HepG2 (cell line): ENCODE measurements around the gene DAGLB. TPM values are rescaled to one million over a fixed set of nuclear protein-coding genes. Genes with fewer than 3 reads are reported as not detected.

ENCODE experiments used
- ATAC-seq: fragments of 200-7000 bp; cut with Tn5 transposase; 3 replicates; pipeline ENCODE4 v1.9.1; 2020; ENCODE audit warnings: mild to moderate bottlenecking, moderate library complexity
- BruUV-seq: library from RNA; stranded (reverse); fragments of 400-500 nt; replicated peaks from 2 replicates; lab custom pipeline; 2021; lab: Mats Ljungman, UMichigan
- CTCF ChIA-PET: fragments of 300-600 bp; formaldehyde crosslinking; extraction: SDS; loops from one replicate; lab custom pipeline; 2021; ENCODE audit warnings: low total read pairs, inconsistent platforms, low intra/inter-chr PET ratio; lab: Yijun Ruan, JAX
- POLR2A ChIA-PET: fragments of 350-600 bp; sonication (Branson Sonifier 250); formaldehyde crosslinking; loops from one replicate; lab custom pipeline; 2020; ENCODE audit warnings: antibody characterized with exemption, inconsistent platforms; lab: Yijun Ruan, JAX
- DNase-seq: peaks from one replicate; pipeline ENCODE4 v3.0.0-alpha.2; 2015; ENCODE audit warnings: low spot score
- FAIRE-seq: peaks from 3 replicates; lab custom pipeline; 2011; peaks lifted over from hg19 to GRCh38; lab: Jason Lieb, UNC
- H2AFZ ChIP-seq: one replicate; pipeline ENCODE4 v1.6.1; 2011; ENCODE audit warnings: low read length, inconsistent platforms
- H3K27ac ChIP-seq: fragments of 300-600 bp; 3 replicates; pipeline ENCODE4 v1.8.0; 2011; ENCODE audit warnings: mixed run types, mild to moderate bottlenecking, mixed read lengths, low read length, inconsistent platforms; ENCODE audit not compliant: insufficient read depth; ENCODE audit errors: extremely low read length
- H3K27me3 ChIP-seq, 2 experiments: fragments of 200-600 bp in 1 of 2; 2 replicates in 1 of 2; 3 replicates in 1 of 2; pipeline versions ENCODE4 v1.6.0 to v1.8.0; 2011; ENCODE audit warnings: low read length in 2 of 2, mild to moderate bottlenecking in 2 of 2, moderate library complexity in 2 of 2, inconsistent platforms in 1 of 2; ENCODE audit not compliant: insufficient read depth in 2 of 2, control insufficient read depth in 1 of 2
- H3K36me3 ChIP-seq, 2 experiments: fragments of 200-600 bp in 1 of 2; replicated peaks in 1 of 2; 2 replicates in 1 of 2; 3 replicates in 1 of 2; pipeline versions ENCODE4 v1.5.1 to v1.8.0; 2011; ENCODE audit warnings: low read length in 2 of 2, inconsistent platforms in 1 of 2; ENCODE audit not compliant: insufficient read depth in 2 of 2, control insufficient read depth in 1 of 2
- H3K4me1 ChIP-seq: 2 replicates; pipeline ENCODE4 v1.5.1; 2012; ENCODE audit warnings: low read length, inconsistent platforms; ENCODE audit not compliant: insufficient read depth
- H3K4me2 ChIP-seq: 2 replicates; pipeline ENCODE4 v1.6.0; 2011; ENCODE audit warnings: low read depth, low read length, inconsistent platforms
- H3K4me3 ChIP-seq, 3 experiments: fragments of 200-600 bp in 1 of 3; sonication (generic), shearing (Covaris generic) in 1 of 3; replicated peaks in 1 of 3; 2 replicates each; pipeline ENCODE4 v1.5.1; 2011 to 2016; ENCODE audit warnings: low read length in 3 of 3, inconsistent platforms in 2 of 3, low read depth in 2 of 3, mild to moderate bottlenecking in 2 of 3, control low read depth in 1 of 3, mixed read lengths in 1 of 3; ENCODE audit not compliant: insufficient read depth in 1 of 3
- H3K79me2 ChIP-seq: one replicate; pipeline ENCODE4 v1.6.1; 2011; ENCODE audit warnings: low read length, inconsistent platforms; ENCODE audit not compliant: insufficient read depth
- H3K9ac ChIP-seq: 2 replicates; pipeline ENCODE4 v1.6.0; 2011; ENCODE audit warnings: mild to moderate bottlenecking, low read depth, low read length, inconsistent platforms; ENCODE audit not compliant: insufficient read depth
- H3K9me3 ChIP-seq: 2 replicates; pipeline ENCODE4 v1.5.1; 2012; ENCODE audit warnings: mild to moderate bottlenecking, low read length
- H4K20me1 ChIP-seq: 2 replicates; pipeline ENCODE4 v1.6.0; 2011; ENCODE audit warnings: inconsistent platforms, mild to moderate bottlenecking, low read length, moderate library complexity; ENCODE audit not compliant: insufficient read depth
- ARNT ChIP-seq: fragments of 450-650 bp; IDR thresholded peaks from 2 replicates; pipeline ENCODE4 v1.6.1; 2017
- ATF4 ChIP-seq, 2 experiments: fragments of 450-650 bp in 1 of 2; sonication (generic) in 1 of 2; formaldehyde crosslinking; IDR thresholded peaks; 2 replicates each; pipeline versions ENCODE4 v1.5.0 to v1.8.0; 2020 to 2022; ENCODE audit warnings: mild to moderate bottlenecking in 1 of 2, missing genetic modification reagents in 1 of 2
- ATM ChIP-seq: fragments of 450-650 bp; IDR thresholded peaks from 2 replicates; pipeline ENCODE4 v1.7.1; 2017; ENCODE audit warnings: mild to moderate bottlenecking, borderline replicate concordance
- ELK4 ChIP-seq: sonication (generic); formaldehyde crosslinking; IDR thresholded peaks from 2 replicates; pipeline ENCODE4 v1.9.0; 2021; ENCODE audit warnings: missing genetic modification reagents, borderline replicate concordance
- HNRNPK ChIP-seq: fragments of 200-400 bp; formaldehyde crosslinking; IDR thresholded peaks from 2 replicates; pipeline ENCODE4 v1.6.1; 2018; ENCODE audit warnings: low read length, low read depth, moderate library complexity, mild to moderate bottlenecking; ENCODE audit not compliant: poor library complexity, severe bottlenecking
- MAFF ChIP-seq: IDR thresholded peaks from 2 replicates; pipeline ENCODE4 v1.6.1; 2011; ENCODE audit warnings: low read depth, low read length, improper control_type of control experiment
- MAFK ChIP-seq, 2 experiments: IDR thresholded peaks in 1 of 2; conservative IDR thresholded peaks in 1 of 2; 2 replicates each; pipeline ENCODE4 v1.6.1; 2011; ENCODE audit warnings: improper control_type of control experiment in 2 of 2, low read length in 2 of 2
- MEF2D ChIP-seq: sonication (generic); formaldehyde crosslinking; IDR thresholded peaks from 2 replicates; pipeline ENCODE4 v1.5.1; 2020; ENCODE audit warnings: mild to moderate bottlenecking, missing genetic modification reagents
- MZF1 ChIP-seq: sonication (generic); formaldehyde crosslinking; IDR thresholded peaks from 2 replicates; pipeline ENCODE4 v1.8.1; 2023; ENCODE audit warnings: mild to moderate bottlenecking, missing genetic modification reagents, borderline replicate concordance
- PTBP1 ChIP-seq: fragments of 200-400 bp; formaldehyde crosslinking; IDR thresholded peaks from 2 replicates; pipeline ENCODE4 v1.6.1; 2018; ENCODE audit warnings: low read length, low read depth; ENCODE audit not compliant: poor library complexity, severe bottlenecking
- ZNF18 ChIP-seq: sonication (generic); formaldehyde crosslinking; IDR thresholded peaks from 2 replicates; pipeline ENCODE4 v1.8.0; 2022; ENCODE audit warnings: mild to moderate bottlenecking, missing genetic modification reagents; ENCODE audit not compliant: insufficient replicate concordance
- ZNF33A ChIP-seq: sonication (generic); formaldehyde crosslinking; IDR thresholded peaks from 2 replicates; pipeline ENCODE4 v1.5.1; 2020; ENCODE audit warnings: missing genetic modification reagents, mild to moderate bottlenecking, moderate library complexity, borderline replicate concordance
- ZNF501 ChIP-seq: sonication (generic); formaldehyde crosslinking; IDR thresholded peaks from 2 replicates; pipeline ENCODE4 v1.5.1; 2020; ENCODE audit warnings: mild to moderate bottlenecking, moderate library complexity, missing genetic modification reagents
- WGBS: methylation state at CpG from one replicate; pipeline ENCODE4 v1.1.6; 2017; ENCODE audit warnings: low lambda C conversion rate; 5-methylcytosine and 5-hydroxymethylcytosine counted together
- in situ Hi-C: cut with HindIII; loops from 2 replicates; pipeline ENCODE4 v1.10.0; 2017; ENCODE audit warnings: low pct_unique_long_range_greater_than_20kb; ENCODE audit not compliant: extremely low pct_ligation_motif_present
- intact Hi-C: fragments of 100-400 bp; cut with micrococcal nuclease; formaldehyde crosslinking; loops from one replicate; pipeline ENCODE4 v1.10.0; 2022; ENCODE audit not compliant: unreplicated experiment
- polyA plus RNA-seq, 8 experiments: library from polyadenylated mRNA; depleted of rRNA in 3 of 8; stranded (reverse) in 7 of 8; unstranded in 1 of 8; fragments of >200 nt; fragmentation: Illumina TruSeq in 4 of 8; extraction: Trizol in 4 of 8; gene quantifications; 2 replicates each; pipeline versions ENCODE4 v1.2.1 to v1.2.3, GENCODE V29; 2011 to 2016; ENCODE audit warnings: low read depth in 4 of 8, missing spikeins in 1 of 8, mixed read lengths in 1 of 8; ENCODE audit not compliant: insufficient read depth in 1 of 8
- total RNA-seq, 5 experiments: library from RNA; depleted of rRNA; stranded (reverse); fragments of >200 nt; fragmentation: Illumina TruSeq; extraction: Trizol; gene quantifications; 2 replicates each; pipeline ENCODE4 v1.2.3, GENCODE V29; 2016; ENCODE audit warnings: low read depth in 1 of 5

Gene DAGLB
- total and polyA plus RNA-seq, 2 of the 13 experiments (the other 11 are each of a cell fraction or from before 2014, with no cell fraction given): 7.9 to 9.8 TPM

GRCh38 chr7:6440381-6440780 lies 7.4 kb downstream of the DAGLB start (continued):
- TF ChIP-seq ZNF501 (CRISPR knock-in tag) (no peak), ATF4 (CRISPR knock-in tag; IDR thresholded peaks at IDR 0.05) (no peak), PTBP1 (no peak), ZNF18 (CRISPR knock-in tag) (no peak), MZF1 (no peak), ARNT (no peak), ELK4 (no peak)
- TF ChIP-seq, all 625 proteins: peak for 0

- ATAC-seq: no peak
- peaks cover 4% of the 10 kb centered on the region; the same call in 1 of the 2 replicates for H4K20me1 ChIP-seq
- no peak overlapping the region for H3K9ac ChIP-seq
- H2AFZ ChIP-seq: no peak overlapping the region
- H3K4me2 ChIP-seq: no peak overlapping the region
- H3K27ac ChIP-seq: no peak overlapping the region
- no peaks in the 10 kb centered on the region for H3K4me1 ChIP-seq
- TF ChIP-seq HNRNPK: no peak
- TF ChIP-seq ATM: no peak
- TF ChIP-seq MAFF: peak; percentile 21; the same call in 1 of the 2 replicates
- TF ChIP-seq MEF2D (CRISPR knock-in tag): no peak
- TF ChIP-seq ZNF33A: no peak
- peak; percentile 45 to 75 for TF ChIP-seq MAFK (conservative IDR thresholded peaks at IDR 0.05 in 1 of 2, IDR thresholded peaks at IDR 0.05 in 1 of 2; ENCODE audit: low read length in 2 of 2)
- in situ Hi-C loops (loop anchor here (10.0 kb wide), 1 partner anchor 274 kb away; no protein-coding TSS in a partner anchor), intact Hi-C loops (no loop called here)
- no peak overlapping the region for H3K4me3 ChIP-seq
- H3K27me3 ChIP-seq: no peaks in the 10 kb centered on the region
- BruUV-seq: no TSS peak
- DNase-seq: no peak
- H3K36me3 ChIP-seq: peaks cover 9 to 34% of the 10 kb centered on the region in 2 experiments
- ChIA-PET POLR2A (interaction anchor here (2.1 kb wide), 1 partner anchor 10 kb away, joined by 10 read pairs; the partner anchor contains the start of gene DAGLB), CTCF (no interaction called here)
- no peaks in the 10 kb centered on the region for H3K9me3 ChIP-seq
- FAIRE-seq: no peak
- H3K79me2 ChIP-seq: peaks cover 14% of the 10 kb centered on the region
- 87% methylated on average over 2 of the region's 2 CpGs for WGBS
Measured at GRCh38 chr7:6438427-6438826, 9.3 kb downstream of the DAGLB start.
